GM21723 (cell line): Measurements from ENCODE around the gene MAP2K1.
"Not testable (repeated sequence)": the region's sequence is repeated elsewhere in the genome, so short reads cannot be mapped to it uniquely, and the experiment has no call there.

ENCODE experiments used
- ATAC-seq: cut with Tn5 transposase; IDR thresholded peaks from one replicate; pipeline ENCODE4 v1.9.1; 2021; ENCODE audit warnings: mild to moderate bottlenecking, moderate library complexity; ENCODE audit not compliant: unreplicated experiment

Gene MAP2K1

GRCh38 chr15:66472176-66472999 lies 85.7 kb downstream of the MAP2K1 start:
- peak; percentile 73 for ATAC-seq

- ATAC-seq: no peak
These were observed 87.4 kb downstream of the MAP2K1 start for GRCh38 chr15:66474135-66474534.

- no peak for ATAC-seq
These were observed 88.3 kb downstream of the MAP2K1 start for GRCh38 chr15:66474963-66475362.

GRCh38 chr15:66476535-66476934 lies 89.8 kb downstream of the MAP2K1 start:
- ATAC-seq: no peak

GRCh38 chr15:66477011-66477410 lies 90.3 kb downstream of the MAP2K1 start:
- no peak for ATAC-seq

GRCh38 chr15:66480267-66480666 lies 93.6 kb downstream of the MAP2K1 start:
- ATAC-seq: no peak

GRCh38 chr15:66481107-66481856 lies 94.6 kb downstream of the MAP2K1 start:
- no peak for ATAC-seq

GRCh38 chr15:66482539-66482938 lies 95.8 kb downstream of the MAP2K1 start:
- no peak for ATAC-seq

- ATAC-seq: no peak
These were observed 96.4 kb downstream of the MAP2K1 start for GRCh38 chr15:66483131-66483566.

GRCh38 chr15:66484539-66485112 lies 97.9 kb downstream of the MAP2K1 start:
- no peak for ATAC-seq

- ATAC-seq: no peak
These were observed 100.2 kb downstream of the MAP2K1 start for GRCh38 chr15:66486887-66487286.

GRCh38 chr15:66488525-66488924 lies 101.8 kb downstream of the MAP2K1 start:
- ATAC-seq: no peak

GRCh38 chr15:66489179-66489791 lies 102.6 kb downstream of the MAP2K1 start:
- ATAC-seq: no peak

GRCh38 chr15:66491846-66492245 lies 105.1 kb downstream of the MAP2K1 start:
- ATAC-seq: no peak

GRCh38 chr15:66494262-66494661 lies 107.5 kb downstream of the MAP2K1 start:
- no peak for ATAC-seq

GRCh38 chr15:66496951-66497501 lies 110.3 kb downstream of the MAP2K1 start:
- ATAC-seq: peak; percentile 10

- ATAC-seq: peak; percentile 76
These were observed 111.1 kb downstream of the MAP2K1 start, which contains the start of gene SNAPC5 for GRCh38 chr15:66497502-66498455. SNAPC5 (minus strand) TSS chr15:66497762; CDS start chr15:66497731, 31 bp downstream.

GRCh38 chr15:66498501-66499386 lies 112.0 kb downstream of the MAP2K1 start:
- no peak for ATAC-seq

- ATAC-seq: not testable (repeated sequence)
These were observed 113.6 kb downstream of the MAP2K1 start for GRCh38 chr15:66500346-66500745.
